ENCODE data around the gene PLCH2.

DNA sequence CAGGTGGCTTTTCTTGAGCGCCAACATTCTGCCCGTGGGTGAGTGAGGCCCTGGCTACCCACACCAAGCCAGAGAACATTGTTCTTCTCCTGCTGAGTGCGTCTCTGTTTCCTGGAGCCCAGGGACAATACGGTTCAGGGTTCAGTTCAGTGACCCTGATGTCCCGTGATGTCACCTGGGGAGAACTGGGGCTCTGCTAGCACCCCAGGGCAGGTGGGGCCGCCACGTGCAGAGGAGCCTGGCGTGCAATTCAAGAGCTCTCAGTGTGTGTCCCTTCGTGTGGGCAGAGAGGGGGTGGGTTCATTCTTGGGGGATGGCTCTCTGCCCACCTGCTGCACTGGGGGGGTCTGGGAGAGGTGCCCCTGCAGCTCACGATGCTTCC lies 45.5 kb upstream of the PLCH2 start:
- TF ChIP-seq TAF1 (IDR thresholded peaks at IDR 0.05; ENCODE audit: low read depth) (no peak), EP300 (conservative IDR thresholded peaks at IDR 0.05; ENCODE audit: poor library complexity, severe bottlenecking) (no peak), EZH2 (IDR thresholded peaks at IDR 0.05; ENCODE audit: borderline replicate concordance, insufficient read depth, low read length, poor library complexity, severe bottlenecking) (no peak), MXI1 (conservative IDR thresholded peaks at IDR 0.05; ENCODE audit: poor library complexity, severe bottlenecking) (no peak), RAD21 (conservative IDR thresholded peaks at IDR 0.05) (no peak)
- TF ChIP-seq, protein P1, sequence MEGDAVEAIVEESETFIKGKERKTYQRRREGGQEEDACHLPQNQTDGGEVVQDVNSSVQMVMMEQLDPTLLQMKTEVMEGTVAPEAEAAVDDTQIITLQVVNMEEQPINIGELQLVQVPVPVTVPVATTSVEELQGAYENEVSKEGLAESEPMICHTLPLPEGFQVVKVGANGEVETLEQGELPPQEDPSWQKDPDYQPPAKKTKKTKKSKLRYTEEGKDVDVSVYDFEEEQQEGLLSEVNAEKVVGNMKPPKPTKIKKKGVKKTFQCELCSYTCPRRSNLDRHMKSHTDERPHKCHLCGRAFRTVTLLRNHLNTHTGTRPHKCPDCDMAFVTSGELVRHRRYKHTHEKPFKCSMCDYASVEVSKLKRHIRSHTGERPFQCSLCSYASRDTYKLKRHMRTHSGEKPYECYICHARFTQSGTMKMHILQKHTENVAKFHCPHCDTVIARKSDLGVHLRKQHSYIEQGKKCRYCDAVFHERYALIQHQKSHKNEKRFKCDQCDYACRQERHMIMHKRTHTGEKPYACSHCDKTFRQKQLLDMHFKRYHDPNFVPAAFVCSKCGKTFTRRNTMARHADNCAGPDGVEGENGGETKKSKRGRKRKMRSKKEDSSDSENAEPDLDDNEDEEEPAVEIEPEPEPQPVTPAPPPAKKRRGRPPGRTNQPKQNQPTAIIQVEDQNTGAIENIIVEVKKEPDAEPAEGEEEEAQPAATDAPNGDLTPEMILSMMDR (IDR thresholded peaks at IDR 0.05; ENCODE audit: poor library complexity, severe bottlenecking): no peak
- TF ChIP-seq, protein P2, sequence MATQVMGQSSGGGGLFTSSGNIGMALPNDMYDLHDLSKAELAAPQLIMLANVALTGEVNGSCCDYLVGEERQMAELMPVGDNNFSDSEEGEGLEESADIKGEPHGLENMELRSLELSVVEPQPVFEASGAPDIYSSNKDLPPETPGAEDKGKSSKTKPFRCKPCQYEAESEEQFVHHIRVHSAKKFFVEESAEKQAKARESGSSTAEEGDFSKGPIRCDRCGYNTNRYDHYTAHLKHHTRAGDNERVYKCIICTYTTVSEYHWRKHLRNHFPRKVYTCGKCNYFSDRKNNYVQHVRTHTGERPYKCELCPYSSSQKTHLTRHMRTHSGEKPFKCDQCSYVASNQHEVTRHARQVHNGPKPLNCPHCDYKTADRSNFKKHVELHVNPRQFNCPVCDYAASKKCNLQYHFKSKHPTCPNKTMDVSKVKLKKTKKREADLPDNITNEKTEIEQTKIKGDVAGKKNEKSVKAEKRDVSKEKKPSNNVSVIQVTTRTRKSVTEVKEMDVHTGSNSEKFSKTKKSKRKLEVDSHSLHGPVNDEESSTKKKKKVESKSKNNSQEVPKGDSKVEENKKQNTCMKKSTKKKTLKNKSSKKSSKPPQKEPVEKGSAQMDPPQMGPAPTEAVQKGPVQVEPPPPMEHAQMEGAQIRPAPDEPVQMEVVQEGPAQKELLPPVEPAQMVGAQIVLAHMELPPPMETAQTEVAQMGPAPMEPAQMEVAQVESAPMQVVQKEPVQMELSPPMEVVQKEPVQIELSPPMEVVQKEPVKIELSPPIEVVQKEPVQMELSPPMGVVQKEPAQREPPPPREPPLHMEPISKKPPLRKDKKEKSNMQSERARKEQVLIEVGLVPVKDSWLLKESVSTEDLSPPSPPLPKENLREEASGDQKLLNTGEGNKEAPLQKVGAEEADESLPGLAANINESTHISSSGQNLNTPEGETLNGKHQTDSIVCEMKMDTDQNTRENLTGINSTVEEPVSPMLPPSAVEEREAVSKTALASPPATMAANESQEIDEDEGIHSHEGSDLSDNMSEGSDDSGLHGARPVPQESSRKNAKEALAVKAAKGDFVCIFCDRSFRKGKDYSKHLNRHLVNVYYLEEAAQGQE (IDR thresholded peaks at IDR 0.05; ENCODE audit: borderline replicate concordance): no peak
